Head of caudate nucleus (tissue), 42 donors: ENCODE measurements around the gene OR5AN1.
"Not testable (repeated sequence)": the region's sequence is repeated elsewhere in the genome, so short reads cannot be mapped to it uniquely, and the experiment has no call there.

ENCODE experiments used
- DNase-seq, 42 donors: peaks; one replicate each; pipeline versions ENCODE4 v3.0.0 to v3.0.0-alpha.2; 2020 to 2021; ENCODE audit warnings: mixed read lengths in 7 of 42
- intact Hi-C: fragments of 100-400 bp; cut with DNase I; formaldehyde crosslinking; loops from one replicate; pipeline ENCODE4 v1.15.0; 2022

OR5AN1 gene

GRCh38 chr11:59358595-59358994 is at the start of gene OR5AN1:
TSS of gene OR5AN1 (plus strand) at chr11:59358895. CDS start at chr11:59364459, 5,564 bp downstream.
- no peak for DNase-seq
- intact Hi-C loops: no loop called here

DNA sequence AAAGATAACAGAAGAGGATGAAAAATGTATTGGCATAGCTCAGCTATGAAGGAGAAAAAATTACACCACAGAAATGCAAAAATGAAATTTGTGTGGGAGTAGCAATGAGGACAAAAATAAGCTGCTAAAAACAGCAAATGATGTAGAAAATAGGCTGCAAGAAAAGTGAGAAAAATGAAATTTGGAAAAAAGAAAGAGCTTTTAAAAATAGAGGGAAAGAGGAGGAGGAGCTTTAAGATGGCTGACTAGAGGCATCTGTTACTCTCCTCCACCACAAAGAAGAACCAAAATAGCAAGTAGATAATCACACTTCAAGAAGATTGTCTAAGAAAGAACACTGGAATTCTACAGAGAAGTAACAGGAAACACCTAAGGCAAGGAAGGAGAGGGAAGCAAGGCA is 23.7 kb upstream of the OR5AN1 start:
- intact Hi-C loops: no loop called here
- no peak for DNase-seq

GRCh38 chr11:59336176-59336575 is 22.5 kb upstream of the OR5AN1 start:
- no peak for DNase-seq
- intact Hi-C loops: no loop called here

- DNase-seq: no peak
- intact Hi-C loops: no loop called here
Measured at GRCh38 chr11:59336931-59337330, 21.8 kb upstream of the OR5AN1 start.

DNA sequence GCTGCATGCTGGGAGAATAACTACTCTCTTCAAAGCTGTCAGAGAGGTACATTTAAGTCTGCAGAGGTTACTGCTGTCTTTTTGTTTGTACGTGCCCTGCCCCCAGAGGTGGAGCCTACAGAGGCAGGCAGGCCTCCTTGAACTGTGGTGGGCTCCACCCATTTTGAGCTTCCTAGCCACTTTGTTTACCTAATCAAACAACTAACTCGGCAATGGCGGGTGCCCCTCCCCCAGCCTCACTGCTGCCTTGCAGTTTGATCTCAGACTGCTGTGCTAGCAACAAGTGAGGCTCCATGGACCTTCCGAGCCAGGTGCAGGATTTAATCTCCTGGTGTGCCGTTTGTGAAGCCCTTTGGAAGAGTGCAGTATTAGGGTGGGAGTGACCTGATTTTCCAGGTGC is 9.0 kb upstream of the OR5AN1 start:
- intact Hi-C loops, DNase-seq: not testable (repeated sequence)

DNA sequence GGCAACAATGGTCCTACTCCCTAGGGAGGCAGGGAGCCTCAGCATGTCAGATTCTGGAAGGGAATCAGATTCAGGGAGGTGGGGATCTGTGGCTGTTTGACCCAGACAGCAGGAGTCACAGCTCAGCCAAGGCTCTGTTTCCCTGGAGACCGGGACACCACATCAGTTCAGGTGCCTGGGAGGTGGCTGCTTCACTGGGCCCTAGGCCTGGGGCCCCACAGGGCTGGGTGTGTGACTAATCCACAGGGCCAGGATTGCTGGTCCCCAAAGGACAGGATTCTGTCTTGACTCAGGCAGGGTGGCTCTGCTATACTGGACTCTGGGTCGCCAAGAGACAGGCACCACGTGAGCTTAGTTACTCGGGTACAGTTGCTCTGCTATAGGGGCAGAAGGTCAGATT is 3.5 kb upstream of the OR5AN1 start:
- intact Hi-C loops: no loop called here
- DNase-seq: no peak

DNA sequence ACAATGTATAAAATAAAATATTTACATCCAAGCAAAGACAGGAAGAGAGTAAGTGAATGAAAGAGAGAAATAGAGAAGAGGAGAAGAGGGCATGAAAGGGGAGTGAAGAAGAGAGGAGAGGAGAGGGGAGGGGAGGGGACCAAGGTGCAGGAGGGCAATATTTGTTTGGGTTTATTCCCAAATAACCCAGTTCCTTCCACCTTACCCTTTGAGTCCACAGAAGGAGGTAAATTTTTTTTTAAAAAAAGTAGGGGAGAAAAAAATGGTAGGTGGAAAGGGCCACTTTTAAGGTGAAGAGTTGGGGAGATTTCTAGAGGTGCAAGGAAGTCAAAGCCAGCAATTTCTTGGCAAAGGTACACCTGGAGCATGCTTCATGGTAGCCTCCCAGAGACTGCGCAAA is 2.1 kb upstream of the OR5AN1 start:
- intact Hi-C loops: no loop called here

GRCh38 chr11:59358020-59358419 is 675 bp upstream of the OR5AN1 start:
- DNase-seq: no peak
- intact Hi-C loops: no loop called here

More for the DNA sequence above, 2.1 kb upstream of the OR5AN1 start:
- no peak for DNase-seq

DNA sequence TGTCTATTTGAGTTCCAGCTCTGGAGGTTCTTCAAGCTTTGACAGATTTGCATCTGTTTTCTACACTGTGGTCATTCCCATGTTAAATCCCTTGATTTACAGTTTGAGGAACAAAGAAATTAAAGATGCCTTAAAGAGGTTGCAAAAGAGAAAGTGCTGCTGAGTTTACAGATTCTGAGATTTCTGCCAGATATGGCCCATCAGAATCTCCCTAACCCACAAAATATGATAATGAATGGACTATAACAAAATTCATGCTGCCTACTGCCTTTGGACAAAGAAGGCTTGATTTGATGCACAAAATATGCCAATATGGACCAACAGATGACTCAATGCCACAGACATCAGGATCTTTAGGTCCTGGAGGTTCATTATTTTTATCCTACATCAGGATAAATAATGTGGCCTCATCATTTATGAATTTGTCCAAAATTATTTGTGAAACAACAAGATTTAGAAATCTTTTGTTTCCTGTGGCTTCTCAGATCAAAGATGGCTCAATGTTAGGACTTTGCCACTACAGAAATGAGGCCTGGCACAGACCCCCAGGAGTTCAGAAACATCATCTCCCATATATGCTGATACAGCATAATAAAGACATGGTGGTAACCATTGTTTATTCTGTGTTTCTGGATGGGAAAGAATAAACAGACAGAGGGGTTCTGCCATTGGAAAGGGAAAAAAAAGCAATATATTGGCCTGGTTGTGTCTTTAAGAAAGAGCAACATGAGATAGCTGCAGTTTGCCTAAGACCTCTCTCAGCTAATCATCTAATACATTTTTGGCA is 6.7 kb downstream of the OR5AN1 start:
- DNase-seq: no peak
- intact Hi-C loops: no loop called here

DNA sequence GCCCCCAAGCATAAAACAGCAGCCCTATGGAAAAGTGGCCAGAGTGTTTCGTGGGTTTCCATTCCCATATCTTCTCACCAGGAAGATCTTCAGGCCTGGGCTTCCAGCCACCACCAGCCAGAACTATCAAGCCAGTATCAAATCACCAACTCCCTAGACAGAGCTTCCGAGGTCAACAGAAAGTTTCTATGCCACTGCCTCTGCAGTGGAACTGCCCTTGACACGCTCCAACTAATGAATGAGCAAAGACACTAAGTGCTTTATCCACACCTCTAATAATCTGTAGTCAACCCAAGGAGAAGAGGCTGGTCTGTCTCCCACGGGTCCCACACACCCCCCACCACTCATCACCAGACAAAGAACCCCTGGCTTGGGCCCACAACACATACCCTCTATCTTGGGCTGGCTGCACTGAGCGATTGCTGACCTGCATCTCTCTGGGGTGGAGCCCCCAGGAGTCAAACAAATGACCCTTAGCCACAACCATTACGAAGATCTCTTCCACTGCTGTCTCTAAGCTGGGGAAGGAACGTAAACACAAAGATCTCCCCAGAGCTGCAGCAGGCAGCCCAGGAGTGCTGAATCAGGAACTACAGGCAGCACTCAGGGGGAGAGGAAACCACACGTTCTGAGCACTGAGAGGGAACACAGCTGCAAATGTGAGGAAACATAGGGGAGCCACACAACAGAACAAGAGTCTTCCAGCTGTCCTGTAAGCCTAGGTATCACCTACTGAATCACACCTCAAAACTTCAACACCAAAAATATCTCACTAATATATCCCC is 9.7 kb downstream of the OR5AN1 start:
- intact Hi-C loops: no loop called here
- peak in 2 of 42 donors; percentile 3 to 17 for DNase-seq

GRCh38 chr11:59372324-59372723 is 13.6 kb downstream of the OR5AN1 start:
- intact Hi-C loops: not testable (repeated sequence)

GRCh38 chr11:59380263-59381059 is 21.8 kb downstream of the OR5AN1 start:
- intact Hi-C loops: no loop called here
- DNase-seq: no peak

More at GRCh38 chr11:59372324-59372723, 13.6 kb downstream of the OR5AN1 start:
- DNase-seq: not testable (repeated sequence)

DNA sequence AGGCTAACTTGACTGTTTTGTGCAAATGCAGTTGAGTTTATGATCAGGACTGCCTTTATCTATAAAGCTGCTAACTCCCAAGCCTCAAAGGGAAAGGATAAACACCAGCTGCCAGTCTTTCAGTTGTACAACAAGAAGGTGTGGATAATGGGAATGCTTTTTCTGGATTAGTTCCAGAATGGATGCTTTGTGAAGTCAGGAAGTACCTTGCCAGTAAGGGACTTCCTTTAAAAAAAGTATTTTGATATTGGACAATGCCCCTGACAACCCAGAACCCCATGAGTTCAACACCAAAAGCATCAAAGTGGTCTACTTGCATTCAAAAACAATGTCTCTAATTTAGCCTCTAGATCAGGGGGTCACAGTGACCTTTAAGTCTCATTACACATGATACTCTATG is 35.5 kb downstream of the OR5AN1 start:
- no peak for DNase-seq
- intact Hi-C loops: no loop called here

DNA sequence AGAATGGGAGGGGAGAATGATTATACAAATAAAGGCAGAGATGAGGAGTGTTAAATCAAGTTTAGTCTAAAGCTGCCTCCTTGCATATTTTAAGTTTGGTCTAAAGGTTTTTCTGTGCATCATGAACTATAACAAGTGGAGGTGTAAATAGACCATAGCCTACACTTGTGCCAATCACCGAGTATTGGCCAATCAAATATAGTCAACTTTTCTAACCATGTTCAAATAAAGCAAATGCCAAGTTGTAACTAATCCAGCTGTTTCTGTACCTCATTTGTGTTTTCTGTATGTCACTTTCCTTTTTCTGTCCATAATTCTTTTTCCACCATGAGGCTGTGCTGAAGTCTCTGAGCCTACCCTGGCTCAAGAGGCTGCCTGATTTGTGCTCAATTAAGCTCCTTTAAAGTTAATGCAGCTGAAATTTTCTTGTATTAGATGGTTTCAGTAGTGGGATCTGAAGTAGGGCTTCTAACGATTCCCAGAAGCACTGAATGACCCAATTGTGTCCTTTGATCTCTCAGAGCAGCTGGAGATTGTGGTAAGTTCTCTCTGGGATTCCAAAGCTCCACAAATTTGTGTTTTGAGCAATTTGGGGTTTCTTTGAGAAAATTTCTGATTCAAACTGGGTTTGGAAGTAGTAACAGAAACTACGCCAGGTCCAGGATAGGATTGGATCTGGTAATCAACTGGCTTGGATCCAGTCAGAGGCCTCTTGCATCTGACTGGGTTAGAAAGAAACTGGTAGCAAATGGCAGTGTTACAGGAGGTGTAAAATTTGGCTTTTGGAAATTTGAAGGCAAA is 42.0 kb downstream of the OR5AN1 start:
- DNase-seq: no peak
- intact Hi-C loops: no loop called here

GRCh38 chr11:59401262-59401552 is 42.5 kb downstream of the OR5AN1 start:
- intact Hi-C loops: no loop called here
- DNase-seq: no peak

DNA sequence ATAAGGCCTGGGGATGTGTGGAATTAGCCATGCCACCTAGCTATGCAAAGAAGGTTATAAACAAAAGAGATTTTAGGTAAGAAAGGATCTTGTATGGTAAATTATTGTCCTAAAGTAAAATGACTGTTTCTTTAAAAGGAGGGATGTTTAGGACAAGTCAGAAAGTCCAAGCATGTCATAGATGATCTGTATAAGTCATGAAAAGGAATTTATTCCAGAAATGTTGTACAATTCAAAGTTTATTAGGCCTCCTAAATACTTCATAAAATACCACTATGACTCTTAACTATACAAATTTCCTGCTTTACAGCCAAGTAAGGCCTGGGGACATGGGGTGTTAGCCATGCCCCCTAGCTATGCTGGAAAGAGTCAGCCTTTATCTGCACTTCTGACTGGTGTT is 44.9 kb downstream of the OR5AN1 start:
- DNase-seq: no peak
- intact Hi-C loops: no loop called here

DNA sequence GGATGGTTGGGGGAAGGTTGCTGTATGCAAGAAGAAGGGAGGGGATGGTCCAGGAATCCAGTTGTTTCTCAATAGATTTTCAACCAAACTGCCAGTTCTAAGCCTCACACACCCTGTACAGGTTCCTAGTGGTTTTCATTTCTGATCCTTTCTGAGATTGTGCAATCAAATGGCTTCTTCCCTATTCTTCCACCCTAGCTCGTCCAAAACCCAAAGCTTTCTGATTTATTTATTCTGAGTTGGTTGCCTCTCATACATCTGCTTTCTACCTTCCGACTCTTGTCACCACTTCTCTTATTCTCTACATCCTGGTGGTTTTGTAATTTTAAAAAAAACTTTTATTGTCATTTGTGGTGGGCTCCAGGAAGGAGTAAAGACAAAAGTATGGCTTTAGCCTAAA is 55.0 kb downstream of the OR5AN1 start:
- DNase-seq: no peak
- intact Hi-C loops: no loop called here

GRCh38 chr11:59415111-59415510 is 56.4 kb downstream of the OR5AN1 start:
- intact Hi-C loops: no loop called here
- DNase-seq: no peak

DNA sequence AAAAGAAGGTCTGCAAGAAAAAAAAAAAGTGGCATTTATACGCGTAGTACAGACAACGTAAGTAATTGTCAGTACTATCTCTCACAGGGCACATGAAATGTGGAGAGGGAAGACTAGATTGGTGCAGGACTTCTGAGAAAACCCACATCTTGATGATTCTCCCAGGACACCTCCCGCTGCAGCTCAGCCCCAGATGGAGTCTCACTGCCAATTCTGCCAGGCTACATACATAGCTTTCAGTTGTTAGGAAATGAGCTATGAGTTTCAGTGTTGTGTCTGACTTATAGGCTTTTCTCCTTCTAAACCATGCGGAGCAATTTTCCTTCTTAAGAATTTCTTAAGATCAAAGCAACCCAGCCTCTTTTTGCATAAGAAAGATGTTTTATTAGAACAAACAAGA is 57.9 kb downstream of the OR5AN1 start:
- no peak for DNase-seq
- intact Hi-C loops: no loop called here
